HK-2 (cell line): Measurements from ENCODE around the gene JPH3.
"Not testable (repeated sequence)": the region's sequence is repeated elsewhere in the genome, so short reads cannot be mapped to it uniquely, and the experiment has no call there.

Source experiments
- DNase-seq: peaks from one replicate; pipeline ENCODE4 v3.0.0-alpha.2; 2018; ENCODE audit not compliant: unreplicated experiment

Gene JPH3

DNA sequence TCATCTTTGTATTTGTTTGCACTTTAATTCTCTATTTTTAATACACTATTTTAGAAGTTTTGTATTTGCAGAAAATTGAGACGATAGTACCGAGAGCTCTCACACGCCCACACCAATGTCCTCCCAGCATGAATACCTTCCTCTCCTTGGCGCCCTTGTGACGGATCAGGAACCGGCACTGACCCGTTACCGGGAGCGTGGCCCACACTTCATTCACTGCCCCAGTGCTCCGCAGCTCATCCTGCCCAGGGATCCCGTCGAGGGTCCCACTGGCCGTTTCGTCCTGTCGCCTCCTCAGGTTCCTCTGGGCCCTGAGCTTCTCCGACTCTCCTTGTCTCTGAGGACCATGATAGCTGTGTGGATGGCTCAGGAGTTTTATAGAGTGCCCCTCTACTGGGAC is 112.9 kb downstream of the JPH3 start:
- DNase-seq, result no peak

- DNase-seq, result peak; percentile 39
These were observed 113.3 kb downstream of the JPH3 start for GRCh38 chr16:87715658-87716057.

DNA sequence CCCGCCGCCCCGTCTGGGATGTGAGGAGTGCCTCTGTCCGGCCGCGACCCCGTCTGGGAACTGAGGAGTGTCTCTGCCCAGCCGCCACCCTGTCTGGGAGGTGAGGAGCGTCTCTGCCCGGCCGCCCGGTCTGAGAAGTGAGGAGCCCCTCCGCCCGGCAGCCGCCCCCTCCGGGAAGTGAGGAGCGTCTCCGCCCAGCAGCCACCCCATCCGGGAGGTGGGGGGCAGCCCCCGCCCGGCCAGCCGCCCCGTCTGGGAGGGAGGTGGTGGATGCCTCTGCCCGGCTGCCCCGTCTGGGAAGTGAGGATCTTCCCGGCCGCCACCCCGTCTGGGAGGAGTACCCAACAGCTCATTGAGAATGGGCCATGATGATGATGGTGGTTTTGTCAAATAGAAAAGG is 116.5 kb downstream of the JPH3 start:
- not testable (repeated sequence) for DNase-seq

- DNase-seq, result no peak
These were observed 118.1 kb downstream of the JPH3 start for GRCh38 chr16:87720446-87720845.

DNA sequence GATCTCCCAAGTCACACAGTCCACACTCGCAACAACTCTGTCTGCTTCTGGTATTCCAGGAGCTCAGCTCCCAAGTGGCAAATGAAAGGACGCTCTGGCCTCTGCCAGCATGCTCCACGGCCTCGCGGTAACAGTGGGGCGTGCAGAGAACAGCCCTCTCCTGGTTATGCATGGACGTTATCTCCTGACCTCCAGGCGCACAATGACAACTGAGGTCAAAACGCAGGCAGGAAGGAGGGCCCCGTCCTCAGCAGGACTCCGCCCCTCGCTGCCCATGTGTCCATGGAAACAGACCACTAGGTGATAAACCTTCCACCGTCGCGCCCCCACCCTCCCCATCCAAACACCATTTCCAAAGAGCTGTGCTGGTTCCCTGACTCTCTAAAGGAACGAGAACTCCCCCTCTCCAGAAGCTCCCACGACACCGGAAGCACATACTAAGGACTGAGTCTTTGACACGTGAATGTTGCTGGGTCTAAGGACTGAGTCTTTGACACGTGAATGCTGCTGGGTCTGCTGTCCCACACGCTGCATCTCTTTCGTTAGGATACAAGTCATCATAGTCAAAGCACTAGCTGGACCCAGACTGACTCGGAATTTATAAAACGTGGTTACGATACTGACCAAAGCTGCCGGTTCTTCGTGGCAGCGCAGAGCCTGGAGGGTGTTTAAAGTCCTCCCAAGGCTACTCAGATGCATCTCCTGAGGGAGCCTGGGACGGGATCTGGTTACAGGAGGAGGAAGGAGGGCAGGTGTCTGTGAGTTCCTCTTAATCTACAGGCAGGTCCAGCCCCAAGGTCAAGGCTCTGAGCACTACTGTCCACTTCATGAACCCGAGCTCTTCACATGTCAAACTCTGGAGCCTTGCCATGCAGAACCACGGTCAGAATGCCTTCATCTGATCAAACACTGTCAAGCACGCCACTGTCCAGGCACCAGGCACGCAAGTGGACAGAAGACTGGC is 119.6 kb downstream of the JPH3 start:
- DNase-seq, result no peak

DNA sequence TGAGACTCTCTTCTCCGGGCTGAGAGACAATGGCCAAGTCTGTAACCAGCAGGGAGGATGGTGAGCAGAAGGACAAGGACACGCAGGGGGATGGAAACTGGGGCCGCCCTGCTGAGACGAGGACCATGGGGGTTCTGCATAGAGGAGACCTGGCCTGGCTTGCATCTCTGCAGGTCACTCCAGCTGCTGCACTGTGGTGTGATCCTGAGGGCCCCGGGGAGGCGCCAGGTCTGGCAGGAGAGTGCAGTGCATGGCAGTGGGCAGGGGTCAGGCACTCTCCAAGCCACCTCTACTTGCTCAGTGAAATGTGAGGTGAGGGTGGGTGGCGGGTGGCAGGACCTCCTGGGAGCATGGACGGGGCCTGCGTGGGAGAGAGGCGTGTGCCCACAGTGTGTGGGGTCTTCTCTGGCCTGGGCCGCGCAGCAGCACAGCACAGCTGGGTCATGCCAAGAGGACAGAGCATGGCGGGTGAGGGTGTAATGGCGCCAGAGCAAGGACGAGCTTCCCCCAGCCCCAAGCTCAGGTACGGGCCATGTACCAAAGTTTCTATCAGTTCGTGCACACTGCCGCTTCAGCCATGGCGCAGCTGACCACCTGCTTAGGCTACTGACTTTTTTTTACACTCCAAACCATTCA is 120.4 kb downstream of the JPH3 start:
- no peak for DNase-seq

DNA sequence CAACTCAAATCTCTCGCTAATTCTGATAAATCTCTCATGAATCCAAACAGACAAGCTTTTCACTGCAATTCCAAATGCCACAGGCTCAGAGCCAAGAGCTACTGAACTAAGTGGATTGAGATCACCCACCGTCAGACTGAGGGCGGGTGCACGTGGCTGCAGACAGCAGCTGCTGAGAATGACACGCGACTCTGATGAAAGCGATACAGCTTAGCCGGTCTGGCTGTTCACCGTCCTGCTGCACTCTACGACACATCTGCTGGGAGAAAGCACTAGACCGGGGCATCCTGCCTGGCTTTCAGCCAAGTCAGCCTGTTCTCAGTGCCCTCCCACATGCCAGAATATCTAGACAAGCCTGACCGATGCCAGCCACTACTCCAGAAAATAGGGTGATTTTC is 120.9 kb downstream of the JPH3 start:
- DNase-seq, result peak; percentile 87

DNA sequence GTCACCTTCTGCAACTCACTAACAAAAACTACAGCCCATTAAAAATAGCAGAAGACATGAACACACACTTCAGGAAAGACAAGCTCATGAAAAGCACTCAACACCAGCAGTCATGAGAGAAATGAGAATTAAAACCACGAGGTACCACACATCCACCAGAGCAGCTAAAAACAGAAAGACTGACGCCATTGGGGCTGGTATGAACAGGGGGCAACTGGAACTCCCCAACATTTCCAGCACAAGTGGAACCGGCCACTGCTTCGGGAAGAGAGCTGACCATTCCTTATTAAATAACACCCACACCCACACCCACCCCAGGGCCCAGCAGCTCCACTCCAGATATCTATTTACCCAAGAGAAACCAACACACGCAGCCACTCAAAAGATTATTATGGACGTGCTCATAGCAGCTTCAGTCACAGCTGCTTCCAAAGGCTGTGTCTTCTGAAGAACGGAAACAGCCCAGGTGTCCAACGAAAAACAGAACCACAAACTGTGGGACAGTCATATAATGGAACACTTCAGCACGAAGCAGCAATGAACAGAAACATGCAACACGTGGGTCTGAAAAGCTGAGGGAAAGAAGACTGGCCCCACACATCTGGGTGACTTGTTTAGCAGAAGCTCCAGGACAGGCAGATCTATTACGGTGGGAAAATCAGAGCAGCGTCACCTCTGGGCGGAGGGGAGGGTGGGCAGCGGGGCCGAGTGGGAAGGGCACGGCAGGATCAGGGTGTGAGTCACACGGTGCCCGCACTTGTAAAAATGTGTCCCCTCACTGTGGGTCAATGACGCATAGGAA is 122.4 kb downstream of the JPH3 start:
- DNase-seq, result no peak

DNA sequence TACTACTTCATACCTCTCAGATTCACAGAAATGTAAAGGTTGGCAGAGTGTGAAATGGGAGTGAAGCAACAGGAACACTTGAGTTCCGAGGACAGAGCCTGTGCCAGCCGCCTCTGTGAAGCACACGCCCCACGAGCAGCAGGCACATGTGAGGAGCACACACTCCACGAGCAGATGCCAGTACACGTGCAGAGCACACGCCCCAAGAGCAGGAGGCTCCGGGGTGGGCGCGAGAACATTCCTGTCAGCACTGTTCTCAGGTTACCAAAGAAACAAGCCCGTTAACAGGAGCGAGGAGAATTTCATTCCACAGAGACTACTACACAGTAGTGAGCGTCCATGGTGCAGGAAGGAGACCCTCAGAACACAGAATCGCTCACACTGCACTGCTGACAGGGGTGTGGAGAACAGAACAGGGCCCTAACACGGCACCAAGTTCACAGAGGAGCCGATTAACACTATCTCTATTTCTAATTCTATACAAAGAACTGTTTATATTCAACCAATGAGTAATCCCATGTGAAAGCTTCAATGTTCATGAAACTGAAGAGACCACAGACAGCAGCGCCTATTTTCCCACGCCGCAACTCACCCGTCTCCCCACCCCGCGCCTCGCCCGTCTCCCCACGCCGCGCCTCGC is 123.4 kb downstream of the JPH3 start:
- DNase-seq, result peak; percentile 7

DNA sequence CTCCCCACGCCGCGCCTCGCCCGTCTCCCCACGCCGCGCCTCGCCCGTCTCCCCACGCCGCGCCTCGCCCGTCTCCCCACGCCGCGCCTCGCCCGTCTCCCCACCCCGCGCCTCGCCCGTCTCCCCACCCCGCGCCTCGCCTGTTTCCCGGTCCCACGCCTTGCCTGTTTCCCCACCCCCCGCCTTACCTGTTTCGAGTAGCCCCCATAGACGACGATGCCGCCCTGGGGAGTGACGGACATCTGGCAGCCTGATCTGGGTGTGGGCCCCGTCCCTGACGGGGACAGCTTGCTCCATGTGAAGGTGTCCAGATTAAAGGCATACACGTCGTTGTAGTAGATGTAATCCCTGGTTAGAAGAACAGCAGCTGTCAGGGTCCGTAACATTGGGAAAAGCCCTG is 124.3 kb downstream of the JPH3 start:
- not testable (repeated sequence) for DNase-seq

DNA sequence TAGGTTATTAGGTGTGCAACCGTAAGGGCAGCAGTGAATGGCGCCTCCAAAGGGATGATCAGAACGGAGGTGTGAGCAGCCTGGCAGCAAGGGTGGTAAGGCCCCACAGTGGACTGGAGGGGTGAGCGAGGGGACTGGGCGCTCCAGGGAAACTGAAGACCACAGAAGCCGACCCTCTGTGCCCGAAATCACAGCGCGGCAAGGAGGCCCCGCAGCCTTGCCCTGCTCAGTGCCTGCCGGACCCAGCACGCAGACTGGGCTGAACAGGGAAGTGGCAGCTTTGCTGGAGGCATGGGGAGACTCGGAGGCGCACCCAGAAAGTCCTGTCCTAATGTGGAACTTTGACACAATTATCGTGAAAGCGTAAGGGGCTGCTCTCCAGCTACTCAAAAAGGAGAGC is 125.0 kb downstream of the JPH3 start:
- no peak for DNase-seq

- DNase-seq, result peak; percentile 14
These were observed 125.7 kb downstream of the JPH3 start for GRCh38 chr16:87728026-87728425.

- DNase-seq, result no peak
These were observed 127.1 kb downstream of the JPH3 start for GRCh38 chr16:87729266-87729954.

DNA sequence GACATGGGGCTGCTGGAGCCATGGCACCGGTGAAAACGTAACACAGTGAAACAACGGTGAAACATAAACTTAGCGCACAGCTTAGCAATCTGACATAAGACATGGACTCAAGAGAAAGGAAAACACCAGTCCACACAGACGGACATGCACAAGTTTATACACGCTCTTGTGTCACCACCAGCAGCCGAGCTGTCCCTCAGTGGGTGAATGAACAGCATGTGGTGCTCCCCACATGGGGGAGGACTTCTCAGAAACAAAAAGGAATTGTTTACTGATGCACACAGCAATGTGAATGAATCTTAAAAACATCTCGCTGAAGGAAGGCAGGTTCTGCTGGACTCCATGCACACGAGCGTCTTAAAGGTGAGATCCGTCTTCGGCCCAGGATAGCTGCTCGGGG is 129.3 kb downstream of the JPH3 start:
- no peak for DNase-seq

GRCh38 chr16:87733190-87733589 is 130.9 kb downstream of the JPH3 start:
- no peak for DNase-seq

- no peak for DNase-seq
These were observed 132.3 kb downstream of the JPH3 start for GRCh38 chr16:87734644-87735043.

- no peak for DNase-seq
These were observed 133.1 kb downstream of the JPH3 start for GRCh38 chr16:87735270-87736007.

DNA sequence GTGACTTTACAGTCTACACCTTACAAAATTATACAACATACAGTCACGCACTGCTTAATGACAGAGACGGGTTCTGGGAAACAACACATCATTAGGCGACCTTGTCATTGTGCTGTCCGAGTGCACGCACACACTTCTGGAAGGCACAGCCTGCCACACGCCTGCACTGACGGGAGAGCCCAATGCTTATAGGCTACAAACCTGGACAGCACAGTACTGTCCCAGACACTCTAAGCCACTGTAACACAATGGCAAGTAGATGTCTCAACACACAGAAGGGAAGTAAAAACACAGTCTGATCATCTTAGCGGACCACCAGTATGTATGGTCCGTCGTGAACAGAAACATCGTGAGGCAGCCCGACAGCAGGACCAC is 133.7 kb downstream of the JPH3 start:
- no peak for DNase-seq

DNA sequence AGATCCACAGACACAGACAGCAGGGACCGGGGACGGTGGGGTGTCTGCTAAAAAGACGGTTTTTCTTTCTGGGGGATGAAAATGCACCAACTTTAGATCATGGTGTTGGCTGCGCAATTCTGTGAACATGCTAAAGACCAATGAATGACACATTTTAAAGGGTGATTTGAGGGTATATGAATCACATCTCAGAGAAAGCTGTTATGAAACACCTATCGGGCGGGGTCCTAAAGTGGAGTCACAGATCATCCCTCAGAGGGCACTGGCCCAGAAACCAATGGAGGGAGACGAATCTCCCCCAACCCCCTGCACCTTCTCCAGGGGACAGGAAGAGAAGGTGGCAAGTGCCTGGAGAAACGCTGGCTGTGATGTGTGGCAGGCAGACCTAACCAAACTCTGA is 137.5 kb downstream of the JPH3 start:
- DNase-seq, result no peak

GRCh38 chr16:87740441-87740840 is 138.1 kb downstream of the JPH3 start:
- no peak for DNase-seq
